Activated CD4-positive, alpha-beta memory T cell treated with anti-CD3 and anti-CD28 coated beads, Interleukin-2, amount 10 ng/mL, durations not matched to agents 7 days and 5 days (primary cell): Measurements from ENCODE around the gene LY6G5C. TPM values are rescaled to one million over a fixed set of nuclear protein-coding genes. Genes with fewer than 3 reads are reported as not detected.

Experiments
- CTCF ChIA-PET: fragments of 350-600 bp; sonication (Branson Sonifier 250); formaldehyde crosslinking; loops from one replicate; lab custom pipeline; 2021; ENCODE audit warnings: antibody characterized with exemption, inconsistent platforms; lab: Charles Lee
- POLR2A ChIA-PET: fragments of 350-600 bp; sonication (Branson Sonifier 250); formaldehyde crosslinking; loops from one replicate; lab custom pipeline; 2021; ENCODE audit warnings: antibody characterized with exemption; lab: Charles Lee
- DNase-seq: peaks from one replicate; pipeline ENCODE4 v3.0.0-alpha.2; 2020
- H3K27ac Mint-ChIP-seq: one replicate; pipeline ENCODE4 v1.8.0; 2021; ENCODE audit warnings: mild to moderate bottlenecking, mixed read lengths
- H3K27me3 Mint-ChIP-seq: one replicate; pipeline ENCODE4 v1.8.0; 2021; ENCODE audit warnings: mixed read lengths
- H3K36me3 Mint-ChIP-seq: one replicate; pipeline ENCODE4 v1.8.0; 2021; ENCODE audit warnings: low read depth, mixed read lengths
- H3K4me1 Mint-ChIP-seq: one replicate; pipeline ENCODE4 v1.8.0; 2021; ENCODE audit warnings: mixed read lengths
- H3K4me3 Mint-ChIP-seq: one replicate; pipeline ENCODE4 v1.8.0; 2021; ENCODE audit warnings: mild to moderate bottlenecking, mixed read lengths
- H3K9me3 Mint-ChIP-seq: one replicate; pipeline ENCODE4 v1.8.0; 2021; ENCODE audit warnings: mixed read lengths
- total RNA-seq, 2 experiments: library from RNA; stranded (reverse); gene quantifications; one replicate each; pipeline ENCODE4 v1.2.3, GENCODE V29; 2021

Gene LY6G5C
- total RNA-seq, 2 experiments from 2014 or later = 2.3 to 2.6 TPM

DNA sequence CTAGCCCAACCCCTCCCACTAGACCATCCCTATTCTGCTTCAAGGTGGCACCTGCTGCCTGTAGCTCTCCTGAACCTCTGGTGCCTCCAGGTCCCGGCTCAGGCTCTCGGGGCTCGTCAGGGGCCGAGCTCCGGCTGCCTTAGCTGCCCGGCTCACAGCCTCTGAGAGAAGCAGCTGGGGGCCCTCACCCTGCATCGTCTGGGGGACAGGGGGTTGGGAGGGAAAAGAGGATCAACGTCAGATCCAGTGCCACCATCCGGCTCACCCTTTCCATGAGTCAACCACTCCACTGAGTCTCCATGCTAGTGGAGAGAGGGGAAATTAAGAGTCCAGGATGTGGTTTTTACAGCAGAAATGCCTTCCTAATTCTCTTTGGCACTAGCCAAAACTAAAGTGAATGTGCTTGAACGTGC lies 41.4 kb downstream of the LY6G5C start:
- Mint-ChIP-seq H3K27ac (peak overlapping the region; percentile 54), H3K4me1 (peaks cover 8% of the 10 kb centered on the region), H3K4me3 (no peak overlapping the region), H3K27me3 (no peaks in the 10 kb centered on the region), H3K36me3 (peaks cover 67% of the 10 kb centered on the region), H3K9me3 (no peaks in the 10 kb centered on the region)
- DNase-seq = no peak
- POLR2A ChIA-PET = interaction anchor here (0.8 to 3.4 kb wide), 4 partner anchors 12 to 20 kb away, joined by 3 to 17 read pairs (median 10); partner anchors contain the start of gene BAG6
- CTCF ChIA-PET = no interaction called here

DNA sequence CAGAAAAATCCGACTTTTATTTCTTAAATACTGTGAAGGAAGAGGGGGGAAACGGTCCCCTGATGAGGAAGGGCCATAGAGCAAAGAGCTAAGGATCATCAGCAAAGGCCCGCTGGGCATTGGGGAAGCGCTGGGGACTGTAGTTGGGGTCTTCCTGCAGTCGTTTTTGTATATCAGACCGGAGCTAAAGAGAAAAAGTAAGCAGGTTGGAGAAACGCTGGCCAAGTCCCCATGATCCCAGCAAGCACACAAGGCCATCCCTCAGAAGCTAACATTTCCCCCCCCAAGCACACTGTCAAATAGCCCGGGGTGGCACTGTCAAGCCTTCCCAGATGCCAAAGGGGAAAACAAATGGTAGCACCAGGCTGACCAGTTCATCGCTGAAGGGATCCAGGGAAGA lies 41.8 kb downstream of the LY6G5C start:
- H3K27me3 Mint-ChIP-seq = no peaks in the 10 kb centered on the region
- DNase-seq = no peak
- H3K36me3 Mint-ChIP-seq = peaks cover 70% of the 10 kb centered on the region
- H3K9me3 Mint-ChIP-seq = no peaks in the 10 kb centered on the region
- POLR2A ChIA-PET = interaction anchor here (0.8 to 3.4 kb wide), 4 partner anchors 8 to 17 kb away, joined by 3 to 17 read pairs (median 10); partner anchors contain the start of gene BAG6
- H3K4me3 Mint-ChIP-seq = no peak overlapping the region
- peak overlapping the region; percentile 18 for H3K27ac Mint-ChIP-seq
- peaks cover 8% of the 10 kb centered on the region for H3K4me1 Mint-ChIP-seq
- CTCF ChIA-PET = no interaction called here

DNA sequence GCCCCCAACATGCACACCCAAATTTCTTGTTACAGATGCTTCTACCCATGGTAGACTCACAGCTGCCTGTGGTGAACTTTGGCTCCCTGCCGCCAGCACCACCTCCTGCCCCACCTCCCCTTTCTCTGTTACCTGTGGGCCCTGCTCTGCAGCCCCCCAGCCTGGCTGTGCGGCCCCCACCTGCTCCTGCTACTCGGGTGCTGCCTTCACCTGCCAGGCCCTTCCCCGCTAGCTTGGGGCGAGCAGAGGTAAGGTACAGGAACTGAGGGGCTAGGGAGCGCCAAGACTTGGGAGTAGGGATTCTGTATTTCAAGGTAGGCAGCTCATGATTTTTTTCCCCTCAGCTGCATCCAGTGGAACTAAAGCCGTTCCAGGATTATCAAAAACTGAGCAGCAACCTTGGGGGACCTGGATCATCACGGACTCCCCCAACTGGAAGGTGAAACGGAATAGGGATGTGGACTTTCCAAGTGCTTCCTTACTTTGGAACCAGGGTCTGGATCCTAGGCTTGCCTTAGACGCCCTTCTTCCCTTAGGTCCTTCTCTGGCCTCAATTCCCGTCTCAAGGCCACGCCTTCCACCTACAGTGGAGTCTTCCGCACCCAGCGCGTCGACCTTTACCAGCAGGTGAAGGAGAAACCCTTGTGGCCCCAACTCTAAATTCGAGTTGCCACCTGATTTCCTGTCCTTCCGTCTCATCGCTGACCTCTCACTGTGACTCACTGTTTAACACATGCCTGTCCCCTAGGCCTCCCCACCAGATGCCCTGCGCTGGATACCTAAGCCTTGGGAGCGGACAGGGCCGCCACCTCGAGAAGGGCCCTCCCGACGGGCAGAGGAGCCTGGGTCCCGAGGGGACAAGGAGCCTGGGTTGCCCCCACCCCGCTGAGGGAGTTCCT lies 43.9 kb downstream of the LY6G5C start:
- CTCF ChIA-PET = interaction anchor here (1.2 kb wide), 1 partner anchor 38 kb away, joined by 3 read pairs; no protein-coding TSS in a partner anchor
- Mint-ChIP-seq H3K9me3 (no peaks in the 10 kb centered on the region), H3K27ac (no peak overlapping the region), H3K4me1 (peaks cover 8% of the 10 kb centered on the region), H3K4me3 (no peak overlapping the region), H3K36me3 (peaks cover 77% of the 10 kb centered on the region), H3K27me3 (no peaks in the 10 kb centered on the region)
- POLR2A ChIA-PET = interaction anchor here (1.2 to 3.4 kb wide), 4 partner anchors 10 to 15 kb away, joined by 4 to 14 read pairs (median 9); partner anchors contain the start of gene BAG6
- DNase-seq = no peak

DNA sequence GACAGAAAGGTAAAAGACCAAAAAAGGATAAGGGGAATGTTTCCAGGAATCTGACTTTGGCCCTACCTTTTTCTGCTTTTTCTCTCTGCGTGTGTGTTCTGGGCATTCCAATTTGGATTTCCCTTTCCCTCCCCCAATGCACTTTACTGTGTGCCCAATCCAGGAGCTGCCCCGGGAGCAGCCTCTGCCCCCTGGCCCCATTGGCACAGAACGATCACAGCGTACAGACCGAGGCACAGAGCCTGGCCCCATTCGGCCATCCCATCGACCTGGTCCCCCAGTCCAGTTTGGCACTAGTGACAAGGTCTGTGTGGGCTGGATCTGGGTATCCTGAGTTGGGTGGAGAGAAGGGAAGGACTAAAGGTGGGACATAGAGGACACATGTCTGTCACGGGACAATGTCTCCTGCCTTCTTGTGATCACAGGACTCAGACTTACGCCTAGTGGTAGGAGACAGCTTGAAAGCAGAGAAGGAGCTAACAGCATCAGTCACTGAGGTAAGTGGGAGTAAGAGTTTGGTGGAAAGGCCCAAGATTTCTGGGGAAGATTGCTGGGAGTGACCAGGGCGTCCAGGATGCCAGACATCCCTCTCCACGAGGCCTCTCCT lies 45.8 kb downstream of the LY6G5C start:
- ChIA-PET POLR2A (interaction anchor here (2.0 to 2.3 kb wide), 2 partner anchors 17 to 30 kb away, joined by 6 to 11 read pairs; partner anchors contain the start of genes BAG6 and GPANK1), CTCF (no interaction called here)
- H3K36me3 Mint-ChIP-seq = peaks cover 81% of the 10 kb centered on the region

DNA sequence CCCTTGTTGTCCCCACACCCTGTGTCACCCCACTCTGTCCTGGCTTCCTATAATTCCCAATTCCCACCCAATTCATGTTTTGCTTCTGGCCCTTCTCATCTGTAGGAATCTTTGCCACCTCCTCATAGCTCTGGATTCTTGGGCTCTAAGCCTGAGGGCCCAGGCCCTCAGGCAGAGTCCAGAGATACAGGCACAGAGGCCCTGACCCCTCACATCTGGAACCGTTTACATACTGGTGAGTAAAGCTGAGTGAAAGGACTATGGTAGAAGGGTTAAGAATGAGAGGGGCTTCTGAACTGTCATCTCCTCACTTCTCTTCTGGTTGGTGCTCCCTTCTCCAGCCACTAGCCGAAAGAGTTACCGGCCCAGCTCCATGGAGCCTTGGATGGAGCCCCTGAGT lies 46.7 kb downstream of the LY6G5C start:
- H3K9me3 Mint-ChIP-seq = no peaks in the 10 kb centered on the region
- ChIA-PET POLR2A (interaction anchor here (0.6 to 2.0 kb wide), 4 partner anchors 9 to 31 kb away, joined by 3 to 6 read pairs (median 4); partner anchors contain the start of gene GPANK1), CTCF (no interaction called here)
- H3K27ac Mint-ChIP-seq = no peak overlapping the region
- no peak overlapping the region for H3K4me3 Mint-ChIP-seq
- DNase-seq = no peak
- peaks cover 83% of the 10 kb centered on the region for H3K36me3 Mint-ChIP-seq
- no peaks in the 10 kb centered on the region for H3K27me3 Mint-ChIP-seq
- peaks cover 2% of the 10 kb centered on the region for H3K4me1 Mint-ChIP-seq

More for the DNA sequence above, 45.8 kb downstream of the LY6G5C start:
- Mint-ChIP-seq H3K9me3 (no peaks in the 10 kb centered on the region), H3K4me1 (peaks cover 8% of the 10 kb centered on the region), H3K27ac (no peak overlapping the region), H3K27me3 (no peaks in the 10 kb centered on the region), H3K4me3 (no peak overlapping the region)
- no peak for DNase-seq

DNA sequence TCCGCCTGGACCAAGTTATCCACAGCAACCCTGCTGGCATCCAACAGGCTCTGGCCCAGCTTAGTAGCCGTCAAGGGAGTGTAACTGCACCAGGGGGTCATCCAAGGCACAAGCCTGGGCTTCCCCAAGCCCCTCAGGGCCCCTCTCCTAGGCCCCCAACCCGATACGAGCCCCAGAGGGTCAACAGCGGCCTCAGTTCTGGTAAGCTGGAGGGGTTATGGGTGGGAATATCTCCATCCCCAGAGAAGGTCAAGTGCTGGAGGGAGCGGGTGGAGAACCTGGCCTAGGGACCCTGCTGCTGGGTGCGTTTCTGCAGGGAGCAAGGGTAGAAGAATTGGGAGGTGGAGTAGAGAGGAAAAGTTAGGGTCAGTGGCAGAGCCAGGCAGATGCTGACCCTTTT lies 47.4 kb downstream of the LY6G5C start:
- H3K27me3 Mint-ChIP-seq = no peaks in the 10 kb centered on the region
- no peaks in the 10 kb centered on the region for H3K9me3 Mint-ChIP-seq
- no peak for DNase-seq
- ChIA-PET POLR2A (interaction anchor here (1.4 to 2.0 kb wide), 3 partner anchors 10 to 32 kb away, joined by 4 to 6 read pairs (median 4); partner anchors contain the start of gene GPANK1), CTCF (no interaction called here)
- peaks cover 84% of the 10 kb centered on the region for H3K36me3 Mint-ChIP-seq
- no peak overlapping the region for H3K4me3 Mint-ChIP-seq
- no peak overlapping the region for H3K27ac Mint-ChIP-seq
- no peaks in the 10 kb centered on the region for H3K4me1 Mint-ChIP-seq

DNA sequence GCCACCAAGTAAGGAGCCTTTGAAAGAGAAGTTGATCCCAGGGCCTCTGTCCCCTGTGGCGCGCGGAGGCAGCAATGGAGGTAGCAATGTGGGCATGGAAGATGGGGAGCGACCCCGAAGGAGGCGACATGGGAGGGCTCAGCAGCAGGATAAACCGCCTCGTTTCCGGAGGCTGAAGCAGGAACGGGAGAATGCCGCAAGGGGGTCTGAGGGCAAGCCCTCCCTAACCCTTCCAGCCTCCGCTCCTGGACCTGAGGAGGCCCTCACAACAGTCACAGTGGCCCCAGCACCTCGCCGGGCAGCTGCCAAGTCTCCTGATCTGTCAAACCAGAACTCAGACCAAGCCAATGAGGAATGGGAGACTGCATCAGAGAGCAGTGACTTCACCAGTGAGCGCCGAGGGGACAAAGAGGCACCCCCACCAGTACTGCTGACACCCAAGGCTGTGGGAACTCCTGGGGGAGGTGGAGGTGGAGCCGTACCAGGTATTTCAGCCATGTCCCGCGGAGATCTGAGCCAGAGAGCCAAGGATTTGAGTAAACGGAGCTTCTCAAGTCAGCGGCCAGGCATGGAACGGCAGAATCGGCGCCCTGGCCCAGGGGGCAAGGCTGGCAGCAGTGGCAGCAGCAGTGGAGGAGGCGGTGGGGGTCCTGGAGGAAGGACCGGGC lies 48.5 kb downstream of the LY6G5C start:
- POLR2A ChIA-PET = no interaction called here
- H3K4me1 Mint-ChIP-seq = no peaks in the 10 kb centered on the region
- H3K4me3 Mint-ChIP-seq = no peak overlapping the region
- H3K27ac Mint-ChIP-seq = no peak overlapping the region
- CTCF ChIA-PET = no interaction called here
- no peaks in the 10 kb centered on the region for H3K27me3 Mint-ChIP-seq
- H3K36me3 Mint-ChIP-seq = peaks cover 88% of the 10 kb centered on the region
- H3K9me3 Mint-ChIP-seq = no peaks in the 10 kb centered on the region
- no peak for DNase-seq

DNA sequence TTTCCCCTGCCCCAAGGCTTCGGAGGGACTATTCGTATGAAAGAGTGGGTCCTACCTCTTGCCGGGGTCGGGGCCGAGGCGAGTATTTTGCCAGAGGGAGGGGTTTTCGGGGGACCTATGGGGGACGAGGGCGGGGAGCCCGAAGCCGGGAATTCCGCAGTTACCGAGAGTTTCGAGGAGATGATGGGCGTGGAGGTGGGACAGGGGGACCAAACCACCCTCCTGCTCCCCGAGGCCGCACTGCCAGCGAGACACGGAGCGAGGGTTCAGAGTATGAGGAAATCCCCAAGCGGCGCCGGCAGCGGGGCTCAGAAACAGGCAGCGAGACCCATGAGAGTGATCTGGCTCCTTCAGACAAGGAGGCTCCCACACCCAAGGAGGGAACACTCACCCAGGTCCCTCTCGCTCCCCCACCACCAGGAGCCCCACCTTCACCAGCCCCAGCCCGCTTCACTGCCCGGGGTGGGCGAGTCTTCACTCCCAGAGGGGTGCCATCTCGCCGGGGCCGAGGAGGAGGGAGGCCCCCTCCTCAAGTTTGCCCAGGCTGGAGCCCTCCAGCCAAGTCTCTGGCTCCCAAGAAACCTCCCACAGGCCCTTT lies 49.1 kb downstream of the LY6G5C start:
- ChIA-PET CTCF (no interaction called here), POLR2A (no interaction called here)
- no peaks in the 10 kb centered on the region for H3K27me3 Mint-ChIP-seq
- no peaks in the 10 kb centered on the region for H3K4me1 Mint-ChIP-seq
- no peak overlapping the region for H3K4me3 Mint-ChIP-seq
- DNase-seq = no peak
- H3K9me3 Mint-ChIP-seq = no peaks in the 10 kb centered on the region
- H3K36me3 Mint-ChIP-seq = peaks cover 87% of the 10 kb centered on the region
- H3K27ac Mint-ChIP-seq = no peak overlapping the region

DNA sequence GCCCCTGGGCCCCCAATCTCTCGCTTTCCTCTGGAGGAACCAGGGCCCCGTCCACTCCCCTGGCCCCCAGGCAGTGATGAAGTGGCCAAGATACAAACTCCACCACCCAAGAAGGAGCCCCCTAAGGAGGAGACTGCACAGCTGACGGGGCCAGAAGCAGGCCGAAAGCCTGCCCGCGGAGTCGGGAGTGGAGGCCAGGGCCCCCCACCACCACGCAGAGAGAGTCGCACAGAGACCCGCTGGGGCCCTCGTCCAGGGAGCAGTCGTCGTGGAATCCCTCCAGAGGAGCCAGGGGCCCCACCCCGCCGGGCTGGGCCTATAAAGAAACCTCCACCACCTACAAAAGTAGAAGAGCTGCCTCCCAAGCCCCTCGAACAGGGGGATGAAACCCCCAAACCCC lies 49.7 kb downstream of the LY6G5C start:
- peaks cover 87% of the 10 kb centered on the region for H3K36me3 Mint-ChIP-seq
- H3K27ac Mint-ChIP-seq = no peak overlapping the region
- H3K9me3 Mint-ChIP-seq = no peaks in the 10 kb centered on the region
- ChIA-PET POLR2A (interaction anchor here (1.4 kb wide), 1 partner anchor 10 kb away, joined by 4 read pairs; the partner anchor contains the start of gene PRRC2A), CTCF (no interaction called here)
- DNase-seq = no peak
- H3K4me1 Mint-ChIP-seq = peaks cover 1% of the 10 kb centered on the region
- H3K27me3 Mint-ChIP-seq = no peaks in the 10 kb centered on the region
- no peak overlapping the region for H3K4me3 Mint-ChIP-seq

DNA sequence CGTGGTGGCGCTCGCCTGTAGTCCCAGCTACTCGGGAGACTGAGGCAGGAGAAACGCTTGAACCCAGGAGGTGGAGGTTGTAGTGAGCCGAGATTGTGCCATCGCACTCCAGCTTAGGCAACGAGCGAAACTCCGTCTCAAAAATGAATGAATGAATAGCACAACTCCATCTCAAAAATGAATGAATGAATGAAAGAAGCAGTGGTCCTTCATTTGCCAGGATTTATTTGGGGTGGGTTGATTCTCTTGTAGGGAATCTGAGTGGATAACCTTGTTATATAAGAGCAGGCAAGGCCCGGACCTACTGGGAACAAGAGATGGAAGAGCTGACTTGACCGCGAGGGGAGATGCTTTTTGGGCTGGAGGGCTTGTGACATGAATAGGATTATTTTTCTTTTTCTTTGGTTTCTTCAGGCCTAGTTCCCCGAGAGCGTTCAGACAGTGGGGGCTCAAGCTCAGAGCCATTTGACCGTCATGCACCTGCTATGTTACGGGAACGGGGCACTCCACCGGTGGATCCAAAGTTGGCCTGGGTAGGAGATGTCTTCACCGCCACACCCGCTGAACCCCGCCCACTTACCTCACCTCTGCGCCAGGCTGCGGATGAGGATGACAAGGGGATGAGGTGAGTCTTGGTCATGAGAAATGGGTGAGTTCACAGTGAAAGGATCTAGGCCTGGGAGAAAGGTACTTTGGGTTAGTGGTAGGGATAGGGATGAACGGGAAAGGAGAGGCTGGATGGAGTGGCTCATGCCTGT lies 50.5 kb downstream of the LY6G5C start:
- CTCF ChIA-PET = no interaction called here
- POLR2A ChIA-PET = interaction anchor here (1.1 to 1.4 kb wide), 3 partner anchors 9 to 22 kb away, joined by 3 to 5 read pairs (median 4); partner anchors contain the start of genes BAG6 and PRRC2A

DNA sequence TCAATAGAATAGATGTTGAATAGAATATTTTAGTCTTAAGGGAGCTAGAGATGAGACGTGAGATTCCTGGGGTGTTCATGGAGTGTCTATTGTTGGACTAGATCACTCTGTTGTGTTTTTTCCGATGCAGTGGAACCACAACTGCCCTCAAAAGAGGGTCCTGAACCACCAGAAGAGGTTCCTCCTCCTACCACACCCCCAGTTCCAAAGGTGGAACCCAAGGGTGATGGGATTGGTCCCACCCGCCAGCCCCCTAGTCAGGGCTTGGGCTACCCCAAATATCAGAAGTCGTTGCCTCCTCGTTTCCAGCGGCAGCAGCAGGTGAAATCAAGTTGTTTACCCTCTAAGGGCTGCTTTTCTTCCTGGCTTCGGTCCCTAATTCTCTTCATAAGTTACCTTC lies 51.9 kb downstream of the LY6G5C start:
- peaks cover 92% of the 10 kb centered on the region for H3K36me3 Mint-ChIP-seq
- no peaks in the 10 kb centered on the region for H3K9me3 Mint-ChIP-seq
- H3K27ac Mint-ChIP-seq = no peak overlapping the region
- ChIA-PET CTCF (no interaction called here), POLR2A (interaction anchor here (1.1 to 1.3 kb wide), 2 partner anchors 15 to 23 kb away, joined by 3 to 5 read pairs; partner anchors contain the start of gene BAG6)
- H3K27me3 Mint-ChIP-seq = no peaks in the 10 kb centered on the region
- peaks cover 3% of the 10 kb centered on the region for H3K4me1 Mint-ChIP-seq
- DNase-seq = no peak
- no peak overlapping the region for H3K4me3 Mint-ChIP-seq

More for the DNA sequence above, 50.5 kb downstream of the LY6G5C start:
- H3K27ac Mint-ChIP-seq = no peak overlapping the region
- H3K36me3 Mint-ChIP-seq = peaks cover 89% of the 10 kb centered on the region
- DNase-seq = no peak
- no peaks in the 10 kb centered on the region for H3K9me3 Mint-ChIP-seq
- H3K27me3 Mint-ChIP-seq = no peaks in the 10 kb centered on the region
- H3K4me1 Mint-ChIP-seq = peaks cover 3% of the 10 kb centered on the region
- no peak overlapping the region for H3K4me3 Mint-ChIP-seq
